ENCODE measurements around the gene ANO1.

Gene ANO1

DNA sequence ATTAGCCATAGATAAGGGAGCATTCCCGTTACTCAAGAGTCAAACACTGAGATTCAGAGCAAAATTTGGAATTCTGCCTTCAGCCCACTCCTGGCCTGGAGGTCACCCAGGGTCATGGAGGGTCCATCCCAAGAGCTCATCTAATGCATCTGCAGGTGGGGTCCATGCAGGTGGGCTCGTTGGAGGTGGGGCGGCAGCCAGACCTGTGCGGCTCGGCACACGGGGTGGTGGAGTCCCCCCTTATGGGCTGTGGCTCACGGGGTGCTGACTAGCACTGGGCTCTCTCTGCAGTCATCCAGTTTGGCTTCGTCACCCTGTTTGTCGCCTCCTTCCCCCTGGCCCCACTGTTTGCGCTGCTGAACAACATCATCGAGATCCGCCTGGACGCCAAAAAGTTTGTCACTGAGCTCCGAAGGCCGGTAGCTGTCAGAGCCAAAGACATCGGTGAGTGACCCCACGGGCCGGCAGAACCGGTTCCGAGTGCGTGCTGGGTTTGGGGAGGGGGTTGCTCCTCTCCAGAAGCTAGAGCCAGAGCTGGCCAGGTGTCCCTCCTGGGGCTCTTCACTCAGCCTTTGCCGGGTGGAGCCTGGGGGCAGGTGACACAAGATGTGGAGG is 92.6 kb downstream of the ANO1 start:
- no peak for DNase-seq

- no peak for DNase-seq
Measured at GRCh38 chr11:70173018-70173417, 94.9 kb downstream of the ANO1 start.

- no peak for DNase-seq
Measured at GRCh38 chr11:70174547-70175235, 96.6 kb downstream of the ANO1 start.

DNA sequence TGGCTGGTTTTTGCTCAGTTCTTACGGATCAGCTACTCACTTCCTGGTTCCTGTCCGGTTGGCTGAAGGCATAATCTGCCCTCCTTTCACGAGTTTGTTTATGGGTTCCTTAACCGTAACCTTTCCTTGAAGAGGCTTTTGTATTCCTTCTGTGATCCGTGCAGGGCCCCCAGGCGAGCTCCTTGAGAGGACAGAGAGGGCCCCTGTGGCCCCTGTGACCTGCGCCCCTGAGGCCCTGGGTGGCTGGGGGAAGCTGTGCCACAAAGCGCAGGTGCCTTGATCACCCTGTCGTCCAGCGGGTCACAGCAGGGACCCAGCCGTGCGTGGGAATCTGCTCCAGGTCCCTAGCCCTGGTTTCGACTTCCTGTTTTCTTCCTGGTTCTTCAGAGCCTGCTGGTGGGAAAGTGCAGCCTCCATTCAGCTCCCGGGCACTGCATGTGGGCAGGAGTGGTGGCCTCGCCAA is 97.2 kb downstream of the ANO1 start:
- DNase-seq = no peak

- no peak for DNase-seq
Measured at GRCh38 chr11:70176940-70177689, 99.0 kb downstream of the ANO1 start.

DNA sequence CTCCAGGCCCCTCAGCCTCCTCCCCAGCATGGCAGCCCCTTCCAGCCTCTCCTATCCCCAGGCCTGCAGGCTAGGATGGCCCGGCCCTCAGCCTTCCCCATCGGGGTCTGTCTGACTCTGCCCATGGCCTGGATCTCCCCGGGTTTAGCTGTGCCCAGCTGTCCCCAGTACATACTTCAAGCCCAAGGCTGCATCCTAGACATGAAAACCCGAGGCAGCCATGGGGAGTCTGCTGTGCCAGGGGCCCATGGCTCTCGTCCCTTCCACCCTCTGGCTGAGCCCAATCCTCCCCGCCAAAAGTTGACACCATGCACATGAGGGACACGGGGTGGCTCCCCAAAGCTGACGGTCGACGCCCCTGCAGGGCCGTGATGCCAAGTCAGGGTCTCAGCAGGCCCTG is 102.8 kb downstream of the ANO1 start:
- DNase-seq = no peak

DNA sequence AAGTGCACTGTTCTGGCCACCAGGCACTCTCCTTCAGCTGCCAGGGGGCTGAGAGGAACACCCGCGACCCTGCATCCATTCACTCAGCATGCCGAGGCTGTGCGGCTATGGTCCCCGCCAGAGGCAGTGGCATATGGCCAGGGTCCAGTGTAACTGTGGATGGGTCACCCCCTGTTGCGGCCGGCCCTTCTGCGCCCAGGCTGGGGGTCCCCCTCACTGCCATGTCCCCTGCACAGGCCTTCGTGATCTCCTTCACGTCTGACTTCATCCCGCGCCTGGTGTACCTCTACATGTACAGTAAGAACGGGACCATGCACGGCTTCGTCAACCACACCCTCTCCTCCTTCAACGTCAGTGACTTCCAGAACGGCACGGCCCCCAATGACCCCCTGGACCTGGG is 104.1 kb downstream of the ANO1 start:
- DNase-seq = no peak

GRCh38 chr11:70183032-70183431 is 104.9 kb downstream of the ANO1 start:
- DNase-seq = no peak

DNA sequence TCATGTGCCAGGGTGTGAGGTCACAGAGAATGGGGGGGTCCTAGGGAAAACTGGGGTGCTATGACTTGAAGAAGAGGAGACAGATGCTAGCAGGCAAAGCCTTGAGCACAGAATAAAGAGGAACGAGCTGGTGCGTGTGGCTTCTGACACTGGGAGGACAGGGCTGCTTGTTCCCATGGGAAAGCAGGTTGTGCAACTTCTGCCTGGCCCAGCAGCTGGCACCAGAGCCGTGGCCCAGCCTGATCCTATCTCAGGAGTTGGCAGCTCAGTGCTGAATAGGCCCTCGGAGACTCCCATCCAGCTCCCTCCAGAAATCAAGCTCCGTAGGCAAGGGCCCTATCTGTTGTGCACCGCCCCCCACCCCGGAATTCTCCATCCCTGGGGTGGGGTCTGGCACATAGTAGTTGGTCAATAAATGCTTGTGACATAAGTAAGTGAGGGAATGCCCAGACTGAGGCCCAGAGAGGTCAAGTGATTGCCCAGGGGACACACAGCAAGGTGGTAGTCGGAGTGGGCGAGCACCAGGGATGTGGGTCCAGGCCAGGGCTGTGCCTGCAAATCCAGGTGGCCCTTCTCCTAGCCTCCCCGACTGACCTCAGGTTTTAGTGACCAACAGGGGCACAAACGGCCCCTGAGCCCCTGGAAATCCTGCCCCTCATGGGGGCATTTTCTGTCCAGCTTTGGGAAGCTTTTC is 105.5 kb downstream of the ANO1 start:
- DNase-seq = no peak

GRCh38 chr11:70184396-70184795 is 106.3 kb downstream of the ANO1 start:
- DNase-seq = no peak

DNA sequence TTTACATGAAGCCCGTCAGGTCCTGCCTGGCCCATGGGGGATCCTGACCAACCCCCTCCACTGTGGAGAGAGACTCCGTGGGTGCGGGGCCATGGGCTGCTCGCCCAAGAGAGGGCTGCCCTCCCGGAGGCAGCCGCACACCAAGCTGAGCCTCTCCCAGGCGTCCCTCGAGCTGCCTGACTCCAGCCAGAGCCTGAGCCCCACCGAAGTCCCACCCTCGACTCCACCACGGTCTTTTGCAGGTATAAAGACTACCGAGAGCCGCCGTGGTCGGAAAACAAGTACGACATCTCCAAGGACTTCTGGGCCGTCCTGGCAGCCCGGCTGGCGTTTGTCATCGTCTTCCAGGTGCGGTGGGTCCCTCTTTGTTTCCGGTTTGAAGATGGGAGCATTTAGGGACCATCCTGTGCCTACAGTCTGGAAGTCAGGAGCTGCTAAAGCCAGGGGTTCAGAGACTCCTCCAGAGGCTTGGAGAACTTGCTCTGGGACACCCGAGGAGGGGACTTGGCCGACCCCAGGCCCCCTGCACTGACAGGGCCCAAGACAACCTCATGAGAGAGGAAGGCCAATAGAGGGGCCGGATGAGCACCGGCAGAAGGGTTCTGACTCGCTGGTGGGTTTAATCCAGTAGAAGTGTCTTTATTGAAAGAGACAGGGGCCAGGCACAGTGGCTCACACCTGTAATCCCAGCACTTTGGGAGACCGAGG is 107.4 kb downstream of the ANO1 start:
- no peak for DNase-seq

GRCh38 chr11:70186420-70186819 is 108.3 kb downstream of the ANO1 start:
- DNase-seq = no peak

DNA sequence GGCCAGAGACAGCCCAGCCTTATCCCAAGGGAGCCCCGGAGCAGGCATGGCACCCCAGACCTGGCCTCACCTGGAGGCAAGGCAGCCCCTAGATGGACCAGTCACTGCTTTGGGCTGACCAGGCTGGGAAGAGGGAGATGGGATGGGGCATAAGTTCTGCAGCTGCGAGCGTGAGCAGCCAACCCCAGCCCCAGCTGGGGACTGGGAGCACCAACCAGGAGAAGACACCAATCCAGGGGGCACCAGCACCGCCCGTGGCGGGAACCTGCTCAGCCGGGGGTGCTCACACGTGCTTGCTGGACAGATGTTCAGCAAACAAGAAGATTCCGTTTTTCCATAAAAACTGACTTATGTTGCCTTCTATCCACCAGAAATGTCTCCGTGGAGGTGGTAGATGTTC is 108.8 kb downstream of the ANO1 start:
- DNase-seq = no peak

DNA sequence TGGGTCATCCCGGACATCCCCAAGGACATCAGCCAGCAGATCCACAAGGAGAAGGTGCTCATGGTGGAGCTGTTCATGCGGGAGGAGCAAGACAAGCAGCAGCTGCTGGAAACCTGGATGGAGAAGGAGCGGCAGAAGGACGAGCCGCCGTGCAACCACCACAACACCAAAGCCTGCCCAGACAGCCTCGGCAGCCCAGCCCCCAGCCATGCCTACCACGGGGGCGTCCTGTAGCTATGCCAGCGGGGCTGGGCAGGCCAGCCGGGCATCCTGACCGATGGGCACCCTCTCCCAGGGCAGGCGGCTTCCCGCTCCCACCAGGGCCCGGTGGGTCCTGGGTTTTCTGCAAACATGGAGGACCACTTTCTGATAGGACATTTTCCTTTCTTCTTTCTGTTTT is 109.7 kb downstream of the ANO1 start:
- DNase-seq = no peak

GRCh38 chr11:70189622-70190021 is 111.5 kb downstream of the ANO1 start:
- no peak for DNase-seq

DNA sequence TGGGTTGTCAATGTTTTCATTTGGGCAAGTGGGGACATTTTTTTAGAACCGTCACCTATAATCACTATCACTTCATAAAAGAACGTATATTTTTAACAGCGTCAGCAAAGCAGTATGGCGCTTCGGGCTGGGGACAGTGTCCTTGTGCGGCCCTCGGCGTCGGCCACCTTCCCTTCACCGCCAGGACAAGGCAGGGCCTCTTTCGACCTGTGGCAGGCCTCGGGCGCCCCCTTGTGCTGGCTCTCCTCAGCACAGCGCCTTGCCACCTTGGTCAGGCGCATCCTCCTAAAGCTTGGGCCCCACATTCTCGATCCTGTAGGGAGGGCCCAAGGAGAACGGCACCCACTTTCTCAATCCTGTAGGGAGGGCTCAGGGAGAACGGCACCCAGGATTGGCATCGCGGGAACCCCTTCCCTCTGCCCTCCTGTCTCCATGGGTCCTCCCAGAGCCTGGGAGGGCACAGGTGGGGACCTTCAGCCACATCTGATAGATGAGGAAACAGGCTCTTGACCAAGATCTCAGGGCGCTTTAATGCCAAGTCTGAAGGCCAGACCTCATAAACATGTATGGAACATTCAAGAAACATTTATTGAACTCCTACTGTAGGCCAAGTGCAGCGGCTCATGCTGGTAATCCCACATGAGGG is 113.5 kb downstream of the ANO1 start:
- no peak for DNase-seq

DNA sequence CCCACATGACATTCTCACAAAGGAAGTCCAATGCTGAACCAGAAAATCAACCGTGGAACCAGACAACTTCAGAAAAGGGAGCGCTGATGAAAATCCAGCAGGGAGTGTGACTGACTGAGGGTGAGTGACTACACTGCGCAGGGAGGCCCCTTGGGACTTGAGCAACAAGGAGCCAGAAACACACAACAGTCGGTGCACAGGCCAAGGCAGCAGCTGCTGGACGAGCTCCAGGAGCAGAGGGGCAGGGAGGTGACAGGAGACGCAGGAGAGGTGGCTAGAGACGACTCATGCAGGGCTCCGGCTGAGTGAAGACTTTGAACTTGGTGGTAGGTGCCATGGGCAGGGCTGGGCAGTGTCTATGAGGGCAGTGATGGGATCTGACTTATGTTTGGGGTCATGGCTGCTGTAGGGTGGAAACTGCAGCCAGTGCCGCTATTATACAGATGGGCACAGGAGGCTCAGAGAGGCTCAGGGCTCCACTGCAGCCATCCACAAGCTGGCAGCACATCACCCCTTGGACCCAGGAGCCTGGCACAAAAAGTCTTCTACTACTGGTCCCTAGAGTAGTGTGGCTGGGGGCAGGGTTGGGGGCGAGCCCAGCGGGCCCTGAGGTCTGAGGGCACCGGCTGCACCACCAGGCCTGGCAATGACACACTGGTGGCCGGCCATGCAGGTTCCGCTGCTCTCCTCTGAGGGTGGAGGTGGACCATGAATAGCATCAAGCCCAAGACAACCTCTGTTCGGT is 114.7 kb downstream of the ANO1 start:
- DNase-seq = no peak

- no peak for DNase-seq
Measured at GRCh38 chr11:70193411-70194292, 115.5 kb downstream of the ANO1 start.

GRCh38 chr11:70194792-70195791 is 117.0 kb downstream of the ANO1 start:
- no peak for DNase-seq
